A172 (cell line): ENCODE measurements around the gene PTPRM. TPM values are rescaled to one million over a fixed set of nuclear protein-coding genes. Genes with fewer than 3 reads are reported as not detected.
"Not testable (repeated sequence)": the region's sequence is repeated elsewhere in the genome, so short reads cannot be mapped to it uniquely, and the experiment has no call there.

Experiments
- DNase-seq: peaks from one replicate; pipeline ENCODE4 v3.0.0-alpha.2; 2015; ENCODE audit warnings: low spot score
- total RNA-seq: library from RNA; depleted of rRNA; stranded (reverse); fragments of >200 nt; shearing (Covaris generic); gene quantifications from 2 replicates; pipeline ENCODE4 v1.2.3, GENCODE V29; 2014

Gene PTPRM
- total RNA-seq, 1 experiment from 2014 or later: 26.4 TPM

DNA sequence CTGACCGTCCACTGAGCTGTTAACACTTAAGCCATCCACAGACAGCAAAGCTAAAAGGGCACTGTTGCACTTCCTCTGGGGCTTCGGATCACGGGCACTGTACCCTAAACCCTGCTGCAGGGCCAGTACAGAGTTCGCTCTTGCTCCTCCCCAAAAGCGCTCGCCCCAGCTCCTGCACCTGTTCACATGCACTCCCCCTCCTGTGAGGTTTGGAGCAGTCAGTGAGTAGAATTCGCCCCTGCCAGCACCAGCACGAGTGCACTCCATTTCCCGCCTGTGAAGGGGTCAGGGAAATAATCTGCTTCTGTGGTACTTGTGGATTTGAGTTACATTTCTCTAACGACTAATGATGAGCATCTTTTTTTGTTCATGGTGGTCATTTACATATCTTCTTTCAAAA is 158.8 kb downstream of the PTPRM start:
- no peak for DNase-seq

DNA sequence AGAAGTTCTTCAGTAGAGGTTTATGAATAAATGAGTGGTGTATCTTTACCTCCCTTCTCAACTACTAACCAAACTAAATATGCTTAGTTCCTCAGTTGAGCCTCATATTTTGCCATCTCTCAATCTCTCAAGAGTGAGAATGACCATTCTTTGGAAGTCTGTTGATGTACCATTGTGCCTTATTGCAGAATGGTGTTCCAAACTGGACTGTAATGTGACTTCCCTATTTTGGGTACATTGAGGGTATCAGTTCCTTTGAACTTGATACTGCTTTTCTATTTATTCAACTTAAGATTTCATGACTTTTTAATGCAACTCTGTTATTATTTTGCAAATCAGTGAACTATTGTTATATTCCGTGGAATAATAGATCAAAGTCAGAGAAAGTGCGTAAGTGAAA is 159.4 kb downstream of the PTPRM start:
- no peak for DNase-seq

DNA sequence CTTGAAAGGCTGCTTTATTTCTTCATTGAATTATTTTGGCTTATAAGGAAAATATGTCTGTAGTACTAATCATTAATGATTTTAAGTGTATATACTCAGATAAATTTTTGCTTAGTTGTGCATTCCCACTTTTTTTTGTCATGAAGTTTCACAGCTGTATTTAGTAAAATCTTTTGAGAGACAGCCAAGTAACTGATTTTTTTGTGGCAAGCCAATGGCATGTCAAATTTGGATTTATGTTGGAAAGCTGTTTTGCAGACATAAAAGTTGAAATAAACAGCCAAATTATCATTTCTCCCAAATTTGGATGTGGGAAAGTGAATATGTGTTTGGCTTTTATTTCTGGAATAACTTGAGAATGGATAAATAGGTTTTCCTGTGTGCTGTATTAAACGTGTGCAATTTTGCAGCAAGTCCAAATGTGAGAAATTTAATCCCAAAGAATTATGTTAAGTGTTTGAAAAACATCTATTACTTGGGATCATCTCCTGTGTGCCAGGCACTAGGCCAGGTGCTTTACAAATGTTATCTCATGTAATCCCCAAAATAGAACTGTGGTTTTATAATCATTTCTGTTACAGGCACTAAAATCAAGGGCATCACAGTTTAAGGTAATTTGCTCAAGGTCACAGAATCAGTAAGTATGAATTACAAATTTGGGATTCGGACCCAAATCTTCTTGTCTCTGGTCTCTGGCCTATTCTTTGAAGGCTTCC is 160.4 kb downstream of the PTPRM start:
- no peak for DNase-seq

DNA sequence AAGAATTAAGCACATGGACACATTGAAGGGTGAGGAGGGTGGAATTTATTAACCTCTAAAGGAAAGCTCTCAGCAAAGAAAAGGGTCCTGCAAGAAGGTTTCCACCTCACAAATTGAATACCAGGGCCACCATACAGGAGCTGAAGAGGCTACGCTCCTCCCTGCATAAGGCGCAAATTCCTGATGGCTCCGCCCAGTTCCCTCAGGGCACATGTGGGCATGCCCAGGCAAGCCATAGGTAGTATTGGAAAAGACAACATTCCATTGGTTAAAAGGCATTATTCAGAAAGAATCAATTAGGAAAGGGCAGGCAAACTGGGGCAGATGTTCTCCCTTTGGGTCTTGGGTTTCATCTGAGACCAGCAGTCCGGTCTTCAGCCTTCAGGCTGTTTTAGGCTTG is 161.2 kb downstream of the PTPRM start:
- DNase-seq: no peak

DNA sequence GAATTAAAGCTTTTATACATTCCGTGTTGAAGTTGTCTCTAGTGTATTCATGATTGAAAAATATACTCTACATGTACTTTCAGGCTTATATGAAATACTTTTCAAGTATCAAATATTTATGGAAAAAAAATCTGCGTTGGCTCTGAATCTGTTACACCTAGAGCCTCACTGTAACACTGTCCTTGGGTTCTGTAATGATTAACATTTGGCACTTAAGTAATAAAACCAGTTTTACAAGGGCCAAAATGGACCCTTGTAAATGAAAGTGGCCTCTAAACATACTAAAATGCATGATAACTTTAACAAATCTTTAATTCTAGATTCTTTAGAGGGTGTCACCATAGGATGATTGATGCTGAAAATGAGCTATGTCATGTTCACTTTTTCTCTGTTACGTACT is 162.8 kb downstream of the PTPRM start:
- DNase-seq: no peak

DNA sequence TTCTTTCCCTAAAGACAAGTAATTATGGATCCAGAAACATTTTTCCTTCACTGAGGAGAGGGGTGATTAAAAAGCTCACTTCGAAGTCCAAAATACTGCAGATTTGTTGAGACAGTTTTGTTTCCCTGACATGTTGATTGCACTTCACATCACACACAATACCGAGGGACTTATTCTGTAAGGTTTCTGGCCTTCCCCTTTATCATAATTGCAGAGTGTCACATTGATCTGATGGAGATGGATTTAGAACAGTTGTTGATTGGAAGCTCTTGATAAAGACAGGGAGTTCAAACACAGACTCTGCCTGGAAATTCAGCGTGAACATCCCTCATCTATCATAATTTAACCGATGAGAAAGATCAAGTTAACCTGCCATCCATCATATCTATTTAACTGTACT is 163.6 kb downstream of the PTPRM start:
- no peak for DNase-seq

DNA sequence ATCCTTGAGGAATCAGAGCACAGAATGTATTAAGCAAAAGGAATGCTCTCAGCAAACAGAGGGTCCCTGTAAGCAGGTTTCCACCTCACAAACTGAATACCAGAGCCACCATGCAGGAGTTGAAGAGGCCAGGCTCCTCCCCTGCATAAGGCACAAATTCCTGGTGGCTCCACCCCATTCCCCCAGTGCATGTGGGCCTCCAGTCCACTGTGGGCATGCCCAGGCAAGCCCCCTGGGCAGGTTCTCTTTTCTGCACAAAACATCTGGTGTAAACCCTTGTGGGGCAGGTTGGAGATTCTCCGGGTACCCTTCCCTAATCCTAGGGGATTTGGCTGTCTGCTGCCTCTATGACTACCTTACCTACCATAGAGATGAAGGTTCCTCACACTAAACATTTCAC is 166.5 kb downstream of the PTPRM start:
- DNase-seq: no peak

DNA sequence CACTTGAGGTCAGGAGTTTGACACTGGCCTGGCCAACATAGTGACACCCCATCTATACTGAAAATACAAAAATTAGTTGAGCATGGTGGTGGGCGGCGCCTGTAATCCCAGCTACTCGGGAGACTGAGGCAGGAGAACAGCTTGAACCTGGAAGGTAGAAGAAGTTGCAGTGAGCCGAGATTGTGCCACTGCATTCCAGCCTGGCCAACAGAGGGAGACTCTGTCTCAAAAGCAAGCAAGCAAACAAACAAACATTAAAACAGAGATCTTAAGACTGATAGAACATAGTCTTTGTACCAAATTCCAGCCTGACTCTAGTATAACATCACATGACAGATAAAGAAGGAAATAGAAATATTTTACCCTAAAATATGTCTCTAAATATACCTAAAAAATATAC is 168.1 kb downstream of the PTPRM start:
- DNase-seq: no peak

DNA sequence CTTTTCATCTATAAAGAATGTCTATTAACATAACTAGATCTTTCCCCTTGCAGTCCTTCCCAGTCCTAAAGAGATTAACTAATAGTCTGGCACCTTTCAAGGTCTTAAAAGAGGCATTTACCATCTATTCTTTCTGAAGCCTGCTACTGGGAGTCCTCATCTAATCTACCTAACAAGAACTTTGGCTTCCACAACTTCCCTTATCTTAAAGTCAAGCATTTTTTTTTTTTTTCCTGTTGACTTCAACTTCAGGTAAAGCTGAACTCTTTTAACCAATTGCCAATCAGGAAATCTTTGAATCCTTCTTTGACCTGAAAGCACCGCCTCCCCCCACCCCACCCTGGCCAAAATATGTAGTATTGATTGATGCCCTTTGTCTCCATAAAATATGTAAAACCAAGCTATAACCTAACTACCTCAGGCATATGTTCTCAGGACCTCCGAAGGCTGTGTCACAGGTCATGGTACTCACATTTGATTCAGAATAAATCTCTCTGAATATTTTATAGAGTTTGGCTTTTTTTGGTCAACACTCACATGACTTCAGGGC is 168.6 kb downstream of the PTPRM start:
- no peak for DNase-seq

DNA sequence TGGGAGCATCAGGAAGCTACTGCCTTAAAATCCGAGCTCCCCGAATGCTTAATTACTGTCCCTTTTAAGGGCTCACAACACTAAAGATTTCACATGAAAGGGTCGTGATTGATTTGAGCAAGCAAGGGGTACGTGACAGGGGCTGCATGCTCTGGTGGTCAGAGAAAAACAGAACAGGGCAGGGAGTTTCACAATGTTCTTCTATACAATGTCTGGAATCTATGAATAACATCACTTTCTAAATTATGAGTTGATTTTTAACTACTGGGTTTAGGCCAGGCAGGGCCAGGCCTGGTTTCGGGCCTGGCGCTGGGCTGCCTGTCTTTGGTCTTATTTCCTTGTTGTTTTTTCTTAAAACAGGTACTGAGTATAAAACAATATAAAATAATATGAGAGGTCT is 169.4 kb downstream of the PTPRM start:
- not testable (repeated sequence) for DNase-seq

DNA sequence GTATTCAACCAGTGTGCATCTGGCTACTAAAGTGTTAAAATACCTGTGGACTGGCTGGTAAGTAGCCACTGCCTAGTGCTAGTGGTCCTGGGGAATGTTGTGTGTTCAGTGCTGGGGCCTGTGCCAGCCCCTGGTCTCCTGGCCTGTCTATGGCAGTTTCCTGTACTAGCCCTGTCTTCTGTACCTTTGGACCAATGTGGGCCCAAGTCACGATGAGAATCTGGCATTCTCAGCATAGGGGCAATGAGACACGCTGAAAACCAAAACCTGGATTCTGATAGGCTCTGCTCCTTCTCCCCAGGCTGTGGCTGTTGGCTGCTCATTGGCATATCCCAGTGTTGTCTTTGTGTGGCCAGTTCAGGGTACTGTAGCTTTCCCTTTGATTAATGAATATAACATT is 170.4 kb downstream of the PTPRM start:
- no peak for DNase-seq

DNA sequence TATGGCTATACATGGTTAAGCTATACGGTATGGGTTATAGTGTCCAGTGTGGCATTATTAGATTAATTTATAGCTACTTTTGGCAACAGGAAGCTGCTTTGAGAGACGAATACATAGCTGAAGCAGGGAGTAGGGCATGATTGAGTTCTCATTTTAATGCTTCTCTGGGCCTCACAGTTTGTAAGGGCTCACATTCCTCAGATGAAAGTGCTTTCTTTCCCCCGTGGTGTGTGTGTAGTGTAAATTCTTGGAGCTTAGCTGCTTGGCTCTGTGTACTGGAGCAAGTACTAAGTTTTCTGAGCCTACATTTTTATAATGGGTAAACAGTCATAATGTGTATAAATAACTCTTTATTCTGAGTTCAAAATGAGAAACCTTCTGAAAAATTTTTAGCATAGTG is 173.7 kb downstream of the PTPRM start:
- no peak for DNase-seq

DNA sequence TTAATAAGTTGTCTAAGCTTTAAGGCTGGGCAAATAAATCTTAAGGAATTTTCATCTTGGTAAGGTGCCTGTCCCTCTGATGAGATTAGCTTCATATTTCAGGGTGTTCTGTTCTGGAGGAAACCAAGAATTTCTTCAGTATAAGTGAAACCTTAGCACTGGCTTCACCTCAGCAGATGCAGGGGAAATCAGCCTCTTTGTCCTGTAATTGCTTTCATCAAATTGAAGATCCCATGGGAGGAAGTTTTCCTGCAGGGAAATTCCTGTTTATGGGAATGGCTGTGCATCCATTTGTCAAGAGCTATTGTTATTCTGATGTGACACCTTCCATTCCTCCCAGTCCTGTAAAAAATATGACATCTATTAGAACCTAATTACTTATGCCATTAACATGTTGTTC is 174.5 kb downstream of the PTPRM start:
- no peak for DNase-seq

DNA sequence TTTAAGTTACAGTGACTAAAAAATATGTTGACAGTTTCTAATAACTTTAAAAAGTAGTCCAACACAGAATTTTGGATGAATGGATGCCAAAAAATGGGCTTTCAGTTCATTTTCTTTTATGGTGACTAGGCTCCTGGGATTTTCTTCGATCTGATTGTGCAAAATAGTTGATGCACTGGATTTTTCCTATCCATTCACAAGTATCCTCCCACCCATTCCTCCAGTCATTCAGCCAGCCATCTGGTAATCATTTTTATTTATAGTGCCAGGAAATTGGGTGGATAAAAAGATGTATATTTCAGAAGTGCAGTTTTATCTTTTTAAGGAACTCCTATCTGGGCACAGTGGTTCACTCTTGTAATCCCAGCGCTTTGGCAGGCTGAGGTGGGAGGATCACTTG is 175.1 kb downstream of the PTPRM start:
- no peak for DNase-seq

DNA sequence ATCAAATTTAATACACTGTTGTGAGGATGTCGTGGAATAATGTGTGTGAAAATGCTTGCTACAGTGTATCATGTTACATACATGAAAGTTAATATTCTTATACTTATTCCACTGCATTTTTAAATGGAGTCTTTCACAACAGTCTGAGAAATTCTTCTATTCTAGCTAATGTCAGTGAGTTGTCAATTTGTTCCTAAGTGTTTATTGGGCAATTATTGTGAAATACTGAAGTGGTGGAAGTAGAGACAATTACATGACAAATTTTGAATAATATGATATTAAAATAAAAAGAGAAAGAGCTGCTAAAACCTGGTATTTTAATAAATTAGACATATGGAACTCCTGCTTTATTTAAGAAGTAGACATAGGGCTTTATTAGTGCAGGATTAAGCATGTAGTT is 176.1 kb downstream of the PTPRM start:
- no peak for DNase-seq

DNA sequence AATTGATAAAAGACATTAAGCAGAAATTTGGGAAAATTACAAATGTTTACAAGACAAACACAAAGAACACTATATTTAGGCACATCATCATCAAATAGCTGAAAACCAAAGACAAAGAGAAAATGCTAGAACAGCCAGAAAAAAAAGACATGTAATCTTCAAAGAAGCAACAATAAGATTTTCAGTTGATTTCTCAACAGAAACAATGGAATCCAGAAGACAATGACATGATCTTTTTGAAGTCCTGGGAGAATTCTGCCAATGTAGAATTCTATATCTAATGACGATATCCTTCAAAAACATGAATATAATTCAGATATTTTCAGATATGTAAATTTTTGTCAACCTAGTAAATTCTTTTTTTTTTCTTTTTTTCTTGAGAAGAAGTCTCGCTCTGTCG is 179.0 kb downstream of the PTPRM start:
- no peak for DNase-seq

DNA sequence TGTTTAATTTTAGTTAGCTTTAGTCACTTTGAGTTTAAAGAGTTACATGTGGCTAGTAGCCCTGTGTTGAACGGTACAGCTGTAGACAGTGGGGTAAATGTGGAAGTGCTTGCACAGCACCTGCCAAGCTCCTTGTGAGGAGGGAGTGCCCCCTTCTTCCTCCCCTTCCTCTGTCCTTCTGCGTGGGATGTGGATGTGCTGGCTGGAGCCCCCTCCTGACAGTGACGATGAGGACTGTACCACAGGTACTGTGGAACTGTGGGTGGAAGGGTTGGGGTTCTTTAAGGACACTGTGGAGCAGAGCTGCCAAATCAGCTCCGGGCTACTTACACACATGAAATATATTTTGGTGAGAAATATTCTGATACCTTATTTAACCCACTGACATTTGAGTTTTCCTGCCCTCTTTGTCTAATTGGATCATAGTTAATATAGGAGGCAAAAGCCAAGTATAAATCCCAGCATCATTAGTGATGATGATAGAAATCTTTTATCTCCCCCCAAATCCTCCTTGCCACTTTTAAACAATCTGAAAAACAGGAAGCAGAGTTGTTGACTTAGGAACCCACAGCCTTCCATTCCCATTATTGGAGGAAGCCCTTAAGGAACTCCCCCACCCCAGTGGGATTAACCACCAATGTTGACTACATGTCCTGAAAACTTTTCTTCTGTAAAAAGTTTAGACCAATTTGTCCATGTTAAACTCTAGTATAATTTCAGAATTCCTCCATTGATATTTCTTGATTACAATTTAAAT is 181.3 kb downstream of the PTPRM start:
- DNase-seq: no peak

DNA sequence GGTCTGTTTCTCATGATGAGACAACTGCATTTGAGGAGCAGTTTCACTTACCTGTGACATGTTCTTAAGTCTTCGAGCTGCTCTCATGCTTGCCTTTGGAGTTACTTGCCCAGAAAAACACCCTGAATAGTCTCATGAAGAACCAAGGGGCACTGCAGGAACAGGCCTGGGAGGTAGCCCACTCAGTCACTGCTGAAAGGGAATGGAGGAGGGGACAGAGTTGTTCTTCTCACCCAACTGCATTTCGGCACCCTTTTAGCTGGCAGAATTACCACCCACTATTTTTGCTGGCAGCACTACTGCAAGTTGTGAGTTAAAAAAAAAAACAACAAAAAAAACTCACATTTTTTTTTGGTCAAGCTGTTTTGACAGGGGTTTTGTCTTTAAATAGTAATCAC is 181.9 kb downstream of the PTPRM start:
- no peak for DNase-seq

DNA sequence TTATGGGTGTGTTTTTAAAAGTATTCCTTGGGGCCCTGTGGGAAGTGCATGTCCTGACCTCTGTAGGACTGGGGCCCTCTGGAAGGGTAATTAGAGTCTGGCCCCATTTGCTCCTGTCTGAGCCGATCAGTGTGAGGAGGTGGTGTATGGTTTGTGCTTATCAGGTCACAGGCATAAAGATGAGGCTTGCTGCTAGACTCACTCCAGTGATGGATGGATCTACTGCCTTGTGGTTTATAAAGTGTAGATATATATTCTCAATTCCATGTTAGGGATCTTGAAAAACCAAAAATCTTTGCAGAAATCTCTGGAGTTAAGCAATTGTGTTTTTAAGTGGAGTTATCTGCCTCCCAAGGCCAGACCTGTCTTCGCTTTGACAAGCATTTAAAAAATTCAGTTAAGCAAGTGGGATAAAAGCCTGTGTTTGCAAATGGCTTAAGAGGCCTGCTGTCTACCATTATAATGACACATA is 182.4 kb downstream of the PTPRM start:
- DNase-seq: no peak

DNA sequence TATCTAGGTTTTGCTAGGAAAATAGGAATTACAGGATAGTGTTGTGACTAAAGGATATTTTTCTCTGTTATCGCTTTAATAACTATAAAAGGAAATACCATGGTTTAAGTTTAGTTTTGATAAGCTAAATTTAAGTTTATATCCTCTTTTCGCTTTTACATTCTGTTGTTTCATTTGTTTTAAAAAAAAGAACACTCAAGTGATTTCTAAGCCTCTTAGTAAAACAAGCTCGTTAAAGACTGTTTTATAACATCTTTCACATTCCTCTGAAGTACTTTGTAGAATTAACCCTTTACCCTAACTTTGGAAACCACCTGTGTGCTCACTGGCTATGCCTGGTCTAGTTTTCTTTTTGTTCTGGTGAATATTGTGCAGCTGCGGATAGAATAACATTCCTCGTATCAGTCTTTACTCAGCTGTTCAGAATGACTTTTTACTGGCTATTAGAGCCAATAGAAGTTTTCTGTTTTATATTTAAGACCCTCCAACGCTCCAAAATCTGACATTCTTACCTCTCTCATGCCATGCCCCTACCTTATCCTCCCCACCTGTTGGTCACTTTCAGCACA is 183.1 kb downstream of the PTPRM start:
- no peak for DNase-seq

DNA sequence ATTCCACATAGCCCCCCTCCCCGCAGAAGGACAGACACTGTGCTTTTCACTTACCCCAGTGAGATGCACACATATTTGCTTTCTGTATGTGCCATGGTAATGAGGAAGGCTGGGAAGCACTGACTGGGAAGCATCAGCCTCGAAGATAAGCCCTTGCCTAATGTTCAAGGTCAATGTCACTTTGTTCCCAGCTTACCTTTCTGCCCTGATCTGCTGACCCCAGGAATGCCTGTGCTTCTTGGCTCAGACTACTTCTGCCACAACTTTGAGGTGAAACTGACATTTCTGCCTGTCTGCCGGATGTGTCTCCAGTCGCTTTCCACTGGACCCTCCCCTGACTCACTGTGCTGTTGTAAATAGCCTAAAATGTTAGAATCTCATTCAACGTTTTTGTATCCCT is 183.8 kb downstream of the PTPRM start:
- no peak for DNase-seq

DNA sequence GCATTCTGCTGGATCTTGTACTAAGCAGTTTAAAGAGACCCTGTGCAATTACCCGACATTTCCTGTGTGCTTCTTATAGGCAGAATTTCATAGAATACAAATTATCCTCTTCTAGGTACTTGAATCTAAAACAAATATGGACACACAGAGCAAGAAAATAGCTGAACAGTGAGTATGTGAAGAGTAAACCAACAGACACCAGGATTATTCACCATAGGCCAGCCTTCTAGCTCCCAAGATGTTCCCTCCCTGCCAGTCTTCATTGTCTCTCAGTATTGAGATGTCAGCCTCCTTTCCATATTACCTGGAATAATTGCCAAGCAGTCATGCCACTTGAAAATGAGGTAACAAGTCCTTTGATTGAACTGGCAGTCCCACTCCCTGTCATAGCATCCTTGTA is 187.1 kb downstream of the PTPRM start:
- no peak for DNase-seq

DNA sequence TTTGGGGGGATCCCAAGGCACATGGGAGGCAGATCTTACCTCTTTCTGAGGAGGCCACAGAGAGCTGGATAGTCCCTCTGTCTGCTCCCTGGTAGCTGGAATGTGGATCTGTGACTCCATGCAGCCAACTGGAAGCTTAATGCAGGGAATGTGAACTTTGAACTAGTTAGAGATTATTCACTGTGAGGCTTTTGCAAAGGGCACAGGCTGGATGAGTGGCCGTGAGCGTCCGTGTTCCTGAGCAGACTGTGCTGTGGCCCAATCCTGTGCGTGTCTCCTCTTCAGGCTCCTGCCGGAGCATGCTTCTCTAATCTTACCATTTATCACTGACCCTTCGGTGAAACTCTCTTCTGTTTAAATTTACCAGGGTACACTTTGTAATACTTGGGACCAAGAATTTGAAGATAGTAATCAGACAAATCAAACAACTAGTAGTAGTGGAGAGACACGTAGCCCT is 187.6 kb downstream of the PTPRM start:
- DNase-seq: no peak
